H1 (cell line): ENCODE results near the gene HDHD3. TPM values are rescaled to one million over a fixed set of nuclear protein-coding genes. Genes with fewer than 3 reads are reported as not detected.

ENCODE experiments used
- ATF2 ChIP-seq: IDR thresholded peaks from 2 replicates; pipeline ENCODE4 v1.6.1; 2012; ENCODE audit warnings: low read length, inconsistent platforms
- E2F6 ChIP-seq: IDR thresholded peaks from 2 replicates; pipeline ENCODE4 v1.6.1; 2012; ENCODE audit warnings: inconsistent platforms
- SUZ12 ChIP-seq: fragments of 200-600 bp; sonication (generic); IDR thresholded peaks from 2 replicates; pipeline ENCODE4 v1.6.1; 2012; ENCODE audit warnings: mild to moderate bottlenecking, inconsistent platforms, low read length, moderate library complexity, mixed read lengths
- TBP ChIP-seq: IDR thresholded peaks from 2 replicates; pipeline ENCODE4 v1.6.1; 2011; ENCODE audit warnings: low read depth, low read length, improper control_type of control experiment
- USF2 ChIP-seq: IDR thresholded peaks from 2 replicates; pipeline ENCODE4 v1.6.1; 2011; ENCODE audit warnings: low read length, improper control_type of control experiment
- ZNF274 ChIP-seq: IDR thresholded peaks from 2 replicates; pipeline ENCODE4 v1.7.0; 2012; ENCODE audit warnings: low read length, borderline replicate concordance; ENCODE audit errors: extremely low read depth
- polyA plus RNA-seq, 7 experiments: library from polyadenylated mRNA; depleted of rRNA in 3 of 7; stranded (reverse) in 5 of 7; unstranded in 2 of 7; fragments of >200 nt in 5 of 7; fragments of 200-250 nt in 2 of 7; gene quantifications; 1 replicate in 5 of 7; 2 replicates in 1 of 7; 4 replicates in 1 of 7; pipeline versions ENCODE4 v1.2.1 to v1.2.3, GENCODE V29; 2011 to 2013; ENCODE audit warnings: missing spikeins in 2 of 7, mixed read lengths in 2 of 7
- total RNA-seq: library from RNA; stranded (reverse); fragmentation: NEBNext Ultra II Directional; extraction: Animal tissue kit (Norgen Biotek cat#: 25700); gene quantifications from 2 replicates; pipeline ENCODE4 v1.2.1, GENCODE V29; 2021

Gene HDHD3
- total and polyA plus RNA-seq, 2 of the 8 experiments (the other 6 are each of a cell fraction or from before 2014, with no cell fraction given): 12.1 to 25.3 TPM

- TF ChIP-seq E2F6: no peak
- TF ChIP-seq TBP: no peak
- TF ChIP-seq USF2: no peak
- TF ChIP-seq SUZ12: no peak
- no peak for TF ChIP-seq ATF2
- no peak for TF ChIP-seq ZNF274
Observed at GRCh38 chr9:113375057-113376023, 1.4 kb downstream of the HDHD3 start (continued).
